Parathyroid adenoma (tissue), 2 donors: ENCODE data around the gene RAB20.

ENCODE experiments used
- H2AFZ ChIP-seq: fragments of 300-600 bp; sonication (generic); one replicate; pipeline ENCODE4 v1.7.0; 2017; ENCODE audit warnings: antibody characterized with exemption, mild to moderate bottlenecking
- H3K27ac ChIP-seq: fragments of 300-600 bp; sonication (generic); one replicate; pipeline ENCODE4 v1.7.0; 2017
- H3K27me3 ChIP-seq: fragments of 300-600 bp; sonication (generic); one replicate; pipeline ENCODE4 v1.7.0; 2017; ENCODE audit warnings: low read length; ENCODE audit not compliant: control insufficient read depth, insufficient read depth
- H3K36me3 ChIP-seq: fragments of 300-600 bp; sonication (generic); one replicate; pipeline ENCODE4 v1.7.0; 2017; ENCODE audit warnings: low read length; ENCODE audit not compliant: control insufficient read depth, insufficient read depth
- H3K4me1 ChIP-seq: fragments of 300-600 bp; sonication (generic); one replicate; pipeline ENCODE4 v1.7.0; 2017; ENCODE audit warnings: control low read depth
- H3K4me2 ChIP-seq: fragments of 300-600 bp; sonication (generic); one replicate; pipeline ENCODE4 v1.7.0; 2017; ENCODE audit warnings: low read length
- H3K4me3 ChIP-seq: fragments of 300-600 bp; sonication (generic); one replicate; pipeline ENCODE4 v1.7.0; 2017; ENCODE audit warnings: low read depth, low read length
- H3K79me2 ChIP-seq: fragments of 300-600 bp; sonication (generic); one replicate; pipeline ENCODE4 v1.7.0; 2017; ENCODE audit warnings: control low read depth
- H3K9ac ChIP-seq: fragments of 300-600 bp; sonication (generic); one replicate; pipeline ENCODE4 v1.7.0; 2017; ENCODE audit warnings: mild to moderate bottlenecking
- H3K9me3 ChIP-seq: fragments of 300-600 bp; sonication (generic); one replicate; pipeline ENCODE4 v1.7.0; 2017; ENCODE audit warnings: low read length; ENCODE audit not compliant: control insufficient read depth
- TF ChIP-seq, protein P1 (sequence below): fragments of 300-600 bp; sonication (generic); IDR thresholded peaks from one replicate; pipeline ENCODE4 v1.7.0; 2017; ENCODE audit warnings: antibody characterized with exemption, mild to moderate bottlenecking
- donor health status: primary hyperparathyroidism.

Gene RAB20

GRCh38 chr13:110506396-110506795 is 55.1 kb downstream of the RAB20 start:
- no peak overlapping the region for H3K9ac ChIP-seq
- H2AFZ ChIP-seq, result no peak overlapping the region
- no peak overlapping the region for H3K4me3 ChIP-seq
- H3K4me1 ChIP-seq, result peaks cover 10% of the 10 kb centered on the region
- TF ChIP-seq, protein P1, sequence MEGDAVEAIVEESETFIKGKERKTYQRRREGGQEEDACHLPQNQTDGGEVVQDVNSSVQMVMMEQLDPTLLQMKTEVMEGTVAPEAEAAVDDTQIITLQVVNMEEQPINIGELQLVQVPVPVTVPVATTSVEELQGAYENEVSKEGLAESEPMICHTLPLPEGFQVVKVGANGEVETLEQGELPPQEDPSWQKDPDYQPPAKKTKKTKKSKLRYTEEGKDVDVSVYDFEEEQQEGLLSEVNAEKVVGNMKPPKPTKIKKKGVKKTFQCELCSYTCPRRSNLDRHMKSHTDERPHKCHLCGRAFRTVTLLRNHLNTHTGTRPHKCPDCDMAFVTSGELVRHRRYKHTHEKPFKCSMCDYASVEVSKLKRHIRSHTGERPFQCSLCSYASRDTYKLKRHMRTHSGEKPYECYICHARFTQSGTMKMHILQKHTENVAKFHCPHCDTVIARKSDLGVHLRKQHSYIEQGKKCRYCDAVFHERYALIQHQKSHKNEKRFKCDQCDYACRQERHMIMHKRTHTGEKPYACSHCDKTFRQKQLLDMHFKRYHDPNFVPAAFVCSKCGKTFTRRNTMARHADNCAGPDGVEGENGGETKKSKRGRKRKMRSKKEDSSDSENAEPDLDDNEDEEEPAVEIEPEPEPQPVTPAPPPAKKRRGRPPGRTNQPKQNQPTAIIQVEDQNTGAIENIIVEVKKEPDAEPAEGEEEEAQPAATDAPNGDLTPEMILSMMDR, result no peak
- no peaks in the 10 kb centered on the region for H3K36me3 ChIP-seq
- H3K4me2 ChIP-seq, result peak overlapping the region; percentile 47
- no peaks in the 10 kb centered on the region for H3K9me3 ChIP-seq
- H3K27ac ChIP-seq, result no peak overlapping the region
- no peaks in the 10 kb centered on the region for H3K79me2 ChIP-seq
- no peaks in the 10 kb centered on the region for H3K27me3 ChIP-seq

GRCh38 chr13:110505594-110505993 is 55.9 kb downstream of the RAB20 start:
- Histone ChIP-seq H2AFZ (no peak overlapping the region), H3K79me2 (no peaks in the 10 kb centered on the region), H3K4me1 (peaks cover 10% of the 10 kb centered on the region), H3K4me2 (no peak overlapping the region), H3K9ac (no peak overlapping the region), H3K27ac (no peak overlapping the region), H3K36me3 (no peaks in the 10 kb centered on the region), H3K4me3 (no peak overlapping the region), H3K27me3 (no peaks in the 10 kb centered on the region), H3K9me3 (no peaks in the 10 kb centered on the region)
- TF ChIP-seq, protein P1, result no peak

DNA sequence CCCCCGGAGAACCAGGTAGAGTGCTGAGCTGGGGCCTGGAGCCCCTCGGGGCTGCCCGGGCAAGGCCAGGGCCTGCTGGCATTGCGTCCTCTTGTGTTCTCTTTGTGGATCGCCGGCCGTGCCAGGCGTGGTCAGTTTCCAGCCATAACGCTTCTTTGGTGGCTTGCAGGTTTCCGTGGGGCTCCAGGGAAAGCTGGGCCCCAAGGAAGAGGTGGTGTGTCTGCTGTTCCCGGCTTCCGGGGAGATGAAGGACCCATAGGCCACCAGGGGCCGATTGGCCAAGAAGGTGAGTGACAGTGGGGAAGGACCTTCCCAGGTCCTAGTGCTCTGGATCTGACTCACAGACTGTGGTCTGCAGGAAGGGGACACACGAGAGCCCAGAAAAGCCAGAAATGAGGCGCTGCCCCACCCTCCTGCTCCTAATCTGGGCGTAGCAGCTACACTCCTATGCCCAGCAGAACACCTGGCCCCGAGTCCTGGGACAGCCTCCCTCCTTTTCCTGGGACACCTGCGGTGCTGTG is 57.5 kb downstream of the RAB20 start:
- Histone ChIP-seq H3K79me2 (no peaks in the 10 kb centered on the region), H3K27me3 (no peaks in the 10 kb centered on the region), H3K9ac (no peak overlapping the region), H3K4me3 (no peak overlapping the region), H3K9me3 (no peaks in the 10 kb centered on the region), H3K4me2 (no peak overlapping the region), H3K4me1 (peaks cover 10% of the 10 kb centered on the region), H3K36me3 (no peaks in the 10 kb centered on the region), H3K27ac (no peak overlapping the region), H2AFZ (no peak overlapping the region)
- TF ChIP-seq, protein P1, result no peak

GRCh38 chr13:110503037-110503901 is 58.3 kb downstream of the RAB20 start:
- Histone ChIP-seq H3K79me2 (no peaks in the 10 kb centered on the region), H3K4me2 (no peak overlapping the region), H3K4me1 (peaks cover 10% of the 10 kb centered on the region), H3K27me3 (no peaks in the 10 kb centered on the region), H2AFZ (no peak overlapping the region), H3K9me3 (no peaks in the 10 kb centered on the region), H3K9ac (no peak overlapping the region), H3K27ac (no peak overlapping the region), H3K4me3 (no peak overlapping the region), H3K36me3 (no peaks in the 10 kb centered on the region)
- TF ChIP-seq, protein P1, result no peak

- H2AFZ ChIP-seq, result no peak overlapping the region
- no peak overlapping the region for H3K4me3 ChIP-seq
- no peak overlapping the region for H3K9ac ChIP-seq
- H3K79me2 ChIP-seq, result no peaks in the 10 kb centered on the region
- H3K27me3 ChIP-seq, result no peaks in the 10 kb centered on the region
- TF ChIP-seq, protein P1, result no peak
- H3K4me1 ChIP-seq, result no peaks in the 10 kb centered on the region
- no peaks in the 10 kb centered on the region for H3K36me3 ChIP-seq
- H3K27ac ChIP-seq, result no peak overlapping the region
- no peaks in the 10 kb centered on the region for H3K9me3 ChIP-seq
- H3K4me2 ChIP-seq, result no peak overlapping the region
These were observed 60.3 kb downstream of the RAB20 start for GRCh38 chr13:110501188-110501587.
